Transverse colon (tissue), 4 donors: Measurements from ENCODE around the gene LRRC4C. TPM values are rescaled to one million over a fixed set of nuclear protein-coding genes. Genes with fewer than 3 reads are reported as not detected.

Experiments
- DNase-seq: peaks from one replicate; pipeline ENCODE4 v3.0.0-alpha.2; 2019
- H3K27ac ChIP-seq, 4 donors: fragments of 200-600 bp; sonication (generic); 2 replicates each; pipeline ENCODE4 v1.5.1; 2016 to 2018; ENCODE audit warnings: inconsistent platforms in 4 of 4
- H3K27me3 ChIP-seq: fragments of 200-600 bp; sonication (generic); 2 replicates; pipeline ENCODE4 v1.5.1; 2017; ENCODE audit warnings: inconsistent platforms
- H3K36me3 ChIP-seq, 4 donors: fragments of 200-600 bp; sonication (generic); 2 replicates each; pipeline ENCODE4 v1.5.1; 2017 to 2019; ENCODE audit warnings: inconsistent platforms in 4 of 4
- H3K4me1 ChIP-seq, 4 donors: fragments of 200-600 bp; sonication (generic); 2 replicates each; pipeline ENCODE4 v1.5.1; 2017 to 2020; ENCODE audit warnings: inconsistent platforms in 4 of 4
- H3K4me3 ChIP-seq, 4 donors: fragments of 200-600 bp; sonication (generic); 1 replicate in 1 of 4; 2 replicates in 3 of 4; pipeline versions ENCODE4 v1.5.1 to v1.6.1; 2017 to 2019; ENCODE audit warnings: inconsistent platforms in 4 of 4
- H3K9me3 ChIP-seq, 2 donors: fragments of 200-600 bp; sonication (generic); 2 replicates each; pipeline ENCODE4 v1.5.1; 2017 to 2019; ENCODE audit warnings: inconsistent platforms in 2 of 2
- EP300 ChIP-seq: sonication (generic); formaldehyde crosslinking; IDR thresholded peaks from one replicate; pipeline ENCODE4 v1.6.1; 2017; ENCODE audit warnings: antibody characterized with exemption, low read depth
- POLR2A ChIP-seq: fragments of 450-650 bp; IDR thresholded peaks from one replicate; pipeline ENCODE4 v1.6.1; 2016; ENCODE audit warnings: antibody characterized with exemption, mild to moderate bottlenecking, moderate library complexity
- POLR2AphosphoS5 ChIP-seq, 3 donors: sonication (generic); formaldehyde crosslinking; IDR thresholded peaks; one replicate each; pipeline ENCODE4 v1.6.1; 2016; ENCODE audit warnings: antibody characterized with exemption in 3 of 3
- WGBS, 2 donors: methylation state at CpG; one replicate each; pipeline ENCODE4 v1.1.5; 2018; ENCODE audit warnings: low coverage in 1 of 2; 5-methylcytosine and 5-hydroxymethylcytosine counted together
- in situ Hi-C, 4 donors: fragments of 200-750 bp; cut with MboI; loops; one replicate each; pipeline versions ENCODE4 v1.15.0 to v1.15.1; 2017; ENCODE audit warnings: low sequenced_read_pairs in 3 of 4, low pct_ligation_motif_present in 1 of 4, low pct_unique_long_range_greater_than_20kb in 1 of 4
- intact Hi-C: fragments of 100-400 bp; cut with DNase I; formaldehyde crosslinking; loops from one replicate; pipeline ENCODE4 v1.15.1; 2023; ENCODE audit warnings: low total_unique reads
- total RNA-seq, 4 donors: library from RNA; depleted of rRNA; stranded (reverse); fragments of >200 nt; gene quantifications; one replicate each; pipeline ENCODE4 v1.1.0, GENCODE V29; 2016
- TF ChIP-seq, protein P1 (sequence below), 5 experiments: fragments of 200-600 bp in 3 of 5; fragments of 450-650 bp in 2 of 5; sonication (generic) in 3 of 5; IDR thresholded peaks; 1 replicate in 2 of 5; 2 replicates in 3 of 5; pipeline ENCODE4 v1.5.1; 2016 to 2017; ENCODE audit warnings: antibody characterized with exemption in 5 of 5, inconsistent platforms in 3 of 5, mild to moderate bottlenecking in 2 of 5, moderate library complexity in 1 of 5

Gene LRRC4C
- total RNA-seq, 4 donors from 2014 or later: 0.55 to 1.9 (median 0.64) TPM; not detected in 1

DNA sequence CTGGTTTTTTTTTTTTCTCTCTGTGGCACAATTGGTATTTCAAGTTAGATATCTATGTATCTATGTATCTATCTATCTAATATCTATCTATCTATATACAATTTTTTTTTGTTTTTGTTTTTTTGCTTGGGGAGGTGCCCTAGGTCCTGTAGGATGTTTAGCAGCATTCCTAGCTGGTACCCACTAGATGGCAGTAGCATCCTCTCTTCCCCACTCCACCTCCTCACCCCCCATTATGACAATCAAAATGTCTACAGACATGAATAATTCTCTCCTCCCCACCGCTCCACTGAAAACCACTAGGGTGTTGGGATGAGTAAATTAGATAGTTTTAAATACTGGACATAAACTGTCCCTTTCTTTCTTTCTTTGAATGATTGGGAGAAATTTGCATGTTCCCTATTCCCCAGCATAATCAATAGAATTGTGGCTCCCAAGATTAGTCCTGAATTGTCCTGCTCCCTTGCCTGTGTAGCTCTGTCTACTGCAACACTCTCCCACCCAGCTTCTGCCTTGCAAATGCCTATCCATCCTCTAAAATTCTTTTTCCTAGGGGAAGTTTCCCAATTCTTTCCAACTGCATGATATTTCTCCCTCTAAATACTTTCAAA lies 1152.4 kb downstream of the LRRC4C start:
- 0 to 13% methylated on average over 1 of the region's 1 CpG for WGBS, 2 donors
- no peaks in the 10 kb centered on the region for H3K9me3 ChIP-seq
- no peaks in the 10 kb centered on the region for H3K4me1 ChIP-seq
- DNase-seq: no peak
- H3K27ac ChIP-seq: no peak overlapping the region
- no peak overlapping the region for H3K4me3 ChIP-seq
- no peaks in the 10 kb centered on the region for H3K27me3 ChIP-seq
- intact Hi-C loops: no loop called here
- in situ Hi-C loops: no loop called here
- no peaks in the 10 kb centered on the region for H3K36me3 ChIP-seq
- TF ChIP-seq, protein P1, sequence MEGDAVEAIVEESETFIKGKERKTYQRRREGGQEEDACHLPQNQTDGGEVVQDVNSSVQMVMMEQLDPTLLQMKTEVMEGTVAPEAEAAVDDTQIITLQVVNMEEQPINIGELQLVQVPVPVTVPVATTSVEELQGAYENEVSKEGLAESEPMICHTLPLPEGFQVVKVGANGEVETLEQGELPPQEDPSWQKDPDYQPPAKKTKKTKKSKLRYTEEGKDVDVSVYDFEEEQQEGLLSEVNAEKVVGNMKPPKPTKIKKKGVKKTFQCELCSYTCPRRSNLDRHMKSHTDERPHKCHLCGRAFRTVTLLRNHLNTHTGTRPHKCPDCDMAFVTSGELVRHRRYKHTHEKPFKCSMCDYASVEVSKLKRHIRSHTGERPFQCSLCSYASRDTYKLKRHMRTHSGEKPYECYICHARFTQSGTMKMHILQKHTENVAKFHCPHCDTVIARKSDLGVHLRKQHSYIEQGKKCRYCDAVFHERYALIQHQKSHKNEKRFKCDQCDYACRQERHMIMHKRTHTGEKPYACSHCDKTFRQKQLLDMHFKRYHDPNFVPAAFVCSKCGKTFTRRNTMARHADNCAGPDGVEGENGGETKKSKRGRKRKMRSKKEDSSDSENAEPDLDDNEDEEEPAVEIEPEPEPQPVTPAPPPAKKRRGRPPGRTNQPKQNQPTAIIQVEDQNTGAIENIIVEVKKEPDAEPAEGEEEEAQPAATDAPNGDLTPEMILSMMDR (IDR thresholded peaks at IDR 0.05): peak; percentile 10 to 33 (median 27)
- no peak for TF ChIP-seq POLR2A

DNA sequence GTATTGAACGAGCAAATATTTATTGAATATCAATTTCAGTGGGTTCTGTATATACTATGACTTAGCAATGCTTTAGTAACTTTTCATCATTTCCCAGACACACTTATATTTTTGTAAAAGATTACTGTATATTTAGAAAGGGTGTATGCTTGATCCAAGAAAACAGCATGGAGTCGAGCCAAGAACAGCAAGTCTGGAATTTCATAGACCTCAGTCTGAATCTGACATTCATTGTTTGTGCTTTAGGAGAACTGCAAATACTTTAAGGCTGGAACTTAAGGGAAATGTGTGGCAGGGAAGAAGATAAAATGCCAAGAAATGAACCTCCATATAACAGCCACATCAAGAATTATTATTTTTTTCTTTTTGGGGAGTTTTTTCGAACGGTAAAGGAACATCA lies 1156.8 kb downstream of the LRRC4C start:
- WGBS, 2 donors: 61 to 73% methylated on average over 4 of the region's 4 CpGs
- no peaks in the 10 kb centered on the region for H3K36me3 ChIP-seq
- in situ Hi-C loops: no loop called here

DNA sequence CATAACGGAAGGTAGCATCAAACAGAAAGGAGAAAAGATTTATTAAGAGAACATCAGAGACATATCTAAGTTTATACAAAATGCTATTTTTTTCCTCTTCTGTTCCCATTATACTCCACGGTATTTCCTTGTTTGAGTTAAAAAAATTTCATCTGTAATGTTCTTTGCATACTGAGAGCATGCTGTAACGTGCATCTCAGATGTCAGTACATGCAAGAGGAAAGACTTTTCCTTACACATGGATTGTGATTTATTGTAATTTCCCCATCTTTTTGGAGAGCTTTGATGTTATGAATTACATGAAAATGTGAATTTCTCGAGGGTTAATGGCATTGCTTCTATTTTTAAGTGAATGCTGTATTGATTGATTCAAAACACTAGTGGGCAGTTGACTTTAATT lies 1164.0 kb downstream of the LRRC4C start:
- Histone ChIP-seq H3K27me3 (peaks cover 27% of the 10 kb centered on the region), H3K36me3 (no peaks in the 10 kb centered on the region), H3K4me3 (no peak overlapping the region), H3K27ac (no peak overlapping the region), H3K4me1 (peaks cover 0 to 15% (median 6%) of the 10 kb centered on the region in 4 donors), H3K9me3 (no peaks in the 10 kb centered on the region)
- in situ Hi-C loops (no loop called here), intact Hi-C loops (no loop called here)
- TF ChIP-seq, protein P1 (IDR thresholded peaks at IDR 0.05): no peak
- no peak for TF ChIP-seq EP300
- TF ChIP-seq POLR2A: no peak
- no peak for TF ChIP-seq POLR2AphosphoS5 (IDR thresholded peaks at IDR 0.05)
- no peak for DNase-seq
- WGBS, 2 donors: 49 to 52% methylated on average over 4 of the region's 4 CpGs

More for the DNA sequence above, 1156.8 kb downstream of the LRRC4C start:
- Histone ChIP-seq H3K9me3 (no peaks in the 10 kb centered on the region), H3K27me3 (no peaks in the 10 kb centered on the region), H3K4me1 (no peaks in the 10 kb centered on the region), H3K27ac (no peak overlapping the region), H3K4me3 (no peak overlapping the region)
- intact Hi-C loops: no loop called here
- TF ChIP-seq POLR2AphosphoS5 (IDR thresholded peaks at IDR 0.05) (no peak), EP300 (no peak), POLR2A (no peak)
- TF ChIP-seq, protein P1 (IDR thresholded peaks at IDR 0.05): no peak
- no peak for DNase-seq

DNA sequence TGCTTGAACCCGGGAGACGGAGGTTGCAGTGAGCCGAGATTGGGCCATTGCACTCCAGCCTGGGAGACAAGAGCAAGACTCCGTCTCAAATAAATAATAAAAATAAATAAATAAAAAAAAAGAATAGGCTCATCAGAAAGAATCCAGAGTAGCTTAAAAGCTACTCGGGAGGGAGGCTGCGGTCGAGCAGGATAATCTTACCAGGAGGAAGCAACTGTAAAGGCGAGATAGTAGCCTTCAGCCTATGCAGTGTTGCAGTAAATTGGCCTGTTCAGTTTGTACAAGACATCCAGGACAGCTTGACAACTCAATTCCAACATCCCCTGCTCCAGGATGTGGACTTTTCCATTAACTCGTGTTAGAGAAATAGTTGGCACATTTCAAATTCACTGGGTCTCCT lies 1164.7 kb downstream of the LRRC4C start:
- in situ Hi-C loops (no loop called here), intact Hi-C loops (no loop called here)
- H3K9me3 ChIP-seq: no peaks in the 10 kb centered on the region
- H3K4me3 ChIP-seq: no peak overlapping the region
- H3K4me1 ChIP-seq: peaks cover 0 to 15% (median 6%) of the 10 kb centered on the region in 4 donors
- no peaks in the 10 kb centered on the region for H3K36me3 ChIP-seq
- H3K27me3 ChIP-seq: peaks cover 27% of the 10 kb centered on the region
- WGBS, 2 donors: 52 to 72% methylated on average over 3 to 9 of the region's 9 CpGs
- no peak overlapping the region for H3K27ac ChIP-seq
- DNase-seq: no peak
- TF ChIP-seq POLR2A (no peak), POLR2AphosphoS5 (IDR thresholded peaks at IDR 0.05) (no peak), EP300 (no peak)
- TF ChIP-seq, protein P1 (IDR thresholded peaks at IDR 0.05): no peak
